Subcutaneous preadipocyte (primary cell): Measurements from ENCODE around the gene ARSK. TPM values are rescaled to one million over a fixed set of nuclear protein-coding genes. Genes with fewer than 3 reads are reported as not detected.

Source experiments
- small RNA-seq: library from RNA; depleted of rRNA; stranded (forward); fragments of <200 nt; gene quantifications from one replicate; pipeline ENCODE3, GENCODE V24; 2012
- total RNA-seq: library from RNA; depleted of rRNA; stranded (reverse); fragments of >200 nt; gene quantifications from 2 replicates; pipeline ENCODE4 v1.2.3, GENCODE V29; 2012

Gene ARSK
- 8.4 and 9.9 TPM in 2 replicates for total RNA-seq

GRCh38 chr5:95554647-95555548 lies at the start of gene ARSK, which contains the start of gene SKIC3:
Gene ARSK (plus strand): TSS chr5:95555101. CDS start chr5:95555279, 178 bp downstream.
Gene SKIC3 (minus strand): TSS chr5:95554977. CDS start chr5:95547150, 7,827 bp downstream.

GRCh38 chr5:95620030-95620869 lies 65.3 kb downstream of the ARSK start, which contains the start of gene GPR150:
Gene GPR150 (plus strand): TSS chr5:95620087. CDS start chr5:95620276, 189 bp downstream.

GRCh38 chr5:95646569-95647431 lies 91.9 kb downstream of the ARSK start, which contains the start of gene RFESD:
Gene RFESD (plus strand): TSS chr5:95646777. CDS start chr5:95652272, 5,495 bp downstream.

Small RNA genes lying within 50 kb of the gene (small RNA-seq; reads per million reads assigned to genes)
- gene RNU6-308P: not detected

Other genes with a start within 250 kb of the ARSK start
- gene FAM81B, start 163.7 kb upstream of the ARSK start, total RNA-seq: not detected in 2 replicates
- gene SKIC3, start 124 bp upstream of the ARSK start, total RNA-seq: 126 and 160 TPM in 2 replicates
- 0.20 and 0.37 TPM in 2 replicates for gene GPR150, start 65.0 kb downstream of the ARSK start, total RNA-seq
- gene RFESD, start 91.7 kb downstream of the ARSK start, total RNA-seq: 2.2 and 2.6 TPM in 2 replicates
- not detected in 2 replicates for gene SPATA9, start 127.9 kb downstream of the ARSK start, total RNA-seq
- 71.9 and 77.9 TPM in 2 replicates for gene RHOBTB3, start 176.2 kb downstream of the ARSK start, total RNA-seq